B cell (primary cell): Measurements from ENCODE around the gene JCHAIN. TPM values are rescaled to one million over a fixed set of nuclear protein-coding genes. Genes with fewer than 3 reads are reported as not detected.

Source experiments
- ATAC-seq: fragments of 200-7000 bp; cut with Tn5 transposase; one replicate; pipeline ENCODE4 v1.10.0; 2021; ENCODE audit warnings: low read depth, mild to moderate bottlenecking, moderate number of reproducible peaks, moderate library complexity
- CTCF ChIA-PET: fragments of 350-600 bp; sonication (Branson Sonifier 250); formaldehyde crosslinking; loops from one replicate; lab custom pipeline; 2021; ENCODE audit warnings: antibody characterized with exemption, inconsistent platforms; lab: Charles Lee
- POLR2A ChIA-PET: fragments of 350-600 bp; sonication (Branson Sonifier 250); formaldehyde crosslinking; loops from one replicate; lab custom pipeline; 2021; ENCODE audit warnings: antibody characterized with exemption; lab: Charles Lee
- DNase-seq: peaks from one replicate; pipeline ENCODE4 v3.0.0; 2013
- H2AFZ ChIP-seq: 2 replicates; pipeline ENCODE4 v1.6.1; 2012; ENCODE audit warnings: mild to moderate bottlenecking, low read depth, low read length; ENCODE audit not compliant: insufficient read depth, poor library complexity, severe bottlenecking
- H3K27ac ChIP-seq, 2 donors: 1 replicate in 1 of 2; 2 replicates in 1 of 2; pipeline ENCODE4 v1.5.1; 2012 to 2013; ENCODE audit warnings: low read length in 2 of 2, mild to moderate bottlenecking in 2 of 2, moderate library complexity in 1 of 2
- H3K27me3 ChIP-seq, 4 experiments: fragments of 200-600 bp in 1 of 4; sonication (generic) in 1 of 4; replicated peaks in 1 of 4; 1 replicate in 2 of 4; 2 replicates in 2 of 4; pipeline versions ENCODE4 v1.6.1 to v1.7.0; 2013 to 2016; ENCODE audit warnings: low read length in 3 of 4, mild to moderate bottlenecking in 2 of 4, mixed read lengths in 1 of 4, moderate library complexity in 1 of 4; ENCODE audit not compliant: insufficient read depth in 4 of 4, control insufficient read depth in 3 of 4; ENCODE audit errors: control extremely low read depth in 1 of 4
- H3K36me3 ChIP-seq, 2 experiments: replicated peaks in 1 of 2; 1 replicate in 1 of 2; 2 replicates in 1 of 2; pipeline versions ENCODE4 v1.6.1 to v1.7.1; 2013; ENCODE audit warnings: low read length in 1 of 2; ENCODE audit not compliant: insufficient read depth in 2 of 2, control insufficient read depth in 1 of 2; ENCODE audit errors: control extremely low read depth in 1 of 2, extremely low read depth in 1 of 2
- H3K4me1 ChIP-seq, 2 donors: fragments of 200-600 bp in 1 of 2; sonication (generic) in 1 of 2; 1 replicate in 1 of 2; 2 replicates in 1 of 2; pipeline versions ENCODE4 v1.5.1 to v1.6.1; 2013 to 2017; ENCODE audit warnings: low read length in 2 of 2; ENCODE audit not compliant: control insufficient read depth in 2 of 2, insufficient read depth in 2 of 2
- H3K4me2 ChIP-seq: replicated peaks from 2 replicates; pipeline ENCODE3; 2012; ENCODE audit warnings: mild to moderate bottlenecking, low read depth, low read length; ENCODE audit not compliant: poor library complexity, severe bottlenecking
- H3K4me3 ChIP-seq, 5 experiments: fragments of 200-600 bp in 1 of 5; sonication (generic) in 1 of 5; 1 replicate in 3 of 5; 2 replicates in 2 of 5; pipeline versions ENCODE4 v1.5.1 to v1.7.0; 2011 to 2016; ENCODE audit warnings: low read length in 4 of 5, mild to moderate bottlenecking in 4 of 5, low read depth in 2 of 5, control low read depth in 1 of 5, moderate library complexity in 1 of 5; ENCODE audit not compliant: insufficient read depth in 1 of 5; ENCODE audit errors: control extremely low read depth in 1 of 5, extremely low read depth in 1 of 5
- H3K79me2 ChIP-seq: fragments of 200-600 bp; sonication (generic); one replicate; pipeline ENCODE4 v1.6.0; 2016; ENCODE audit warnings: low read length; ENCODE audit not compliant: control insufficient read depth, insufficient read depth
- H3K9ac ChIP-seq: fragments of 200-600 bp; sonication (generic); 2 replicates; pipeline ENCODE4 v1.6.1; 2017; ENCODE audit warnings: mild to moderate bottlenecking, low read length, moderate library complexity
- H3K9me3 ChIP-seq, 3 donors: one replicate each; pipeline versions ENCODE4 v1.6.1 to v1.7.1; 2013; ENCODE audit warnings: low read length in 2 of 3; ENCODE audit not compliant: control insufficient read depth in 2 of 3, insufficient read depth in 1 of 3; ENCODE audit errors: control extremely low read depth in 1 of 3
- H4K20me1 ChIP-seq: 2 replicates; pipeline ENCODE4 v1.6.0; 2012; ENCODE audit warnings: mild to moderate bottlenecking, low read length; ENCODE audit not compliant: insufficient read depth, control insufficient read depth, poor library complexity, severe bottlenecking
- H3K27ac Mint-ChIP-seq: one replicate; pipeline ENCODE4 v1.8.0; 2021; ENCODE audit warnings: mixed read lengths
- H3K27me3 Mint-ChIP-seq: one replicate; pipeline ENCODE4 v1.8.0; 2021; ENCODE audit warnings: mixed read lengths
- H3K4me1 Mint-ChIP-seq: one replicate; pipeline ENCODE4 v1.8.0; 2021; ENCODE audit warnings: mixed read lengths
- H3K4me3 Mint-ChIP-seq: one replicate; pipeline ENCODE4 v1.8.0; 2021; ENCODE audit warnings: mixed read lengths
- H3K9me3 Mint-ChIP-seq: one replicate; pipeline ENCODE4 v1.8.0; 2022; ENCODE audit warnings: mixed read lengths; ENCODE audit not compliant: insufficient read depth
- EZH2 ChIP-seq: IDR thresholded peaks from 2 replicates; pipeline ENCODE4 v1.6.1; 2012; ENCODE audit warnings: borderline replicate concordance, low read depth, mild to moderate bottlenecking, moderate library complexity, low read length; ENCODE audit not compliant: insufficient read depth, poor library complexity, severe bottlenecking
- WGBS: methylation state at CpG from one replicate; pipeline ENCODE4 v1.1.5; 2013; ENCODE audit warnings: missing lambda C conversion rate; ENCODE audit not compliant: insufficient coverage; 5-methylcytosine and 5-hydroxymethylcytosine counted together
- intact Hi-C: fragments of 100-400 bp; cut with micrococcal nuclease; formaldehyde crosslinking; loops from one replicate; pipeline ENCODE4 v1.10.0; 2022
- polyA plus RNA-seq: library from polyadenylated mRNA; depleted of rRNA; stranded (reverse); fragments of >200 nt; gene quantifications from 2 replicates; pipeline ENCODE4 v1.2.3, GENCODE V29; 2012
- total RNA-seq, 2 donors: library from RNA; stranded (reverse); fragments of 120-200 nt in 1 of 2; gene quantifications; 1 replicate in 1 of 2; 2 replicates in 1 of 2; pipeline versions ENCODE4 v1.2.3 to v1.2.4, GENCODE V29; 2013 to 2022
- TF ChIP-seq, protein P1 (sequence below): fragments of 200-600 bp; IDR thresholded peaks from one replicate; pipeline ENCODE4 v1.8.0; 2022; ENCODE audit warnings: antibody characterized with exemption, mild to moderate bottlenecking

The JCHAIN gene
- total and polyA plus RNA-seq, 2 donors (not counting 1 experiment from before 2014, with no cell fraction given), result 90.8 to 441 TPM

DNA sequence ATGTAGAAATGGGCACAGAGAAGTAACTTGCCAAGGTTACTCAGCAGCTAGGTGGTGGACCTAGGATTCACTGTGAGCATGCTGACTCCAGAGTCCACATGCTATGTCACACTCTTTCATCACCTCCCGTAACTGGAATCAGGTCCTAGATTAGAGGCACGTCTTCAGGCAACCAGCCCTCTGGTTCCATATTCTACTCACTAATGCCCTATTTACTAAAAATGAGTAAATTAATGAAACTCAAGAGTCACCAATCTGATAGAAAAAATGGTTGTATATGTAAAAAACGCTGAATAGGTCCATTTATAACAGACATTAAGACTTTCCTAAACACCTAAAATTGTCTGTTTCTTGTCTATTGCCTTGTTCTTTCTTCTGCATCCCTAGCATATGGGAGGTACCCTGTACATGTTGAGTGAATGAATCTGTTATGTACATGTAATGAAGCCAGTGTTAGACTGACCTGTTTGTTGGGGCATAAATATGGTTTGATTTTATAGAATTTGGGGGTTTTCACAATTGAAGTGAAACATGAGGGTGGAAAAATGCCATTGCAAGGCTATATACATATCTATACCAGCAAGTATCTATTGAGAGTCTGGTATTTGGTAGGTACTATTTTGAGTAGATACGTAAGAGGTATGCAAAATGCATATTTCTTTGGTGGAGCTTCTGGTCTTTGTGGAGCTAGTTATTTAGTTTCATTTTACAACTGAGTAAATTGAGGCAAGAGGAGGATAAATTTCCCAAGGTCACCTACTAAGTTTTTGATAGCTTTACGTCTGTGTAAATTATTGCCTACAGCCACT, 48.0 kb upstream of the JCHAIN start:
- peak; percentile 29 for ATAC-seq
- Mint-ChIP-seq H3K9me3 (no peaks in the 10 kb centered on the region), H3K27me3 (no peaks in the 10 kb centered on the region), H3K27ac (peak overlapping the region; percentile 93), H3K4me3 (peak overlapping the region; percentile 83), H3K4me1 (peaks cover 54% of the 10 kb centered on the region)
- Histone ChIP-seq H3K4me2 (peak overlapping the region; percentile 69), H3K36me3 (no peaks in the 10 kb centered on the region), H3K4me3 (peak overlapping the region in 3 of 5 experiments; percentile 3 to 35 (median 15)), H4K20me1 (no peaks in the 10 kb centered on the region), H3K27me3 (no peaks in the 10 kb centered on the region), H3K9ac (peak overlapping the region; percentile 36), H2AFZ (peak overlapping the region; percentile 1), H3K27ac (peak overlapping the region; percentile 65 to 85), H3K9me3 (no peaks in the 10 kb centered on the region), H3K79me2 (peaks cover 85% of the 10 kb centered on the region), H3K4me1 (peaks cover 45 to 48% of the 10 kb centered on the region in 2 donors)
- intact Hi-C loops, result no loop called here
- no CpG with 5 or more reads among the region's 5 CpGs for WGBS
- ChIA-PET CTCF (interaction anchor here (0.9 to 1.6 kb wide), 4 partner anchors 11 to 27 kb away, joined by 3 to 10 read pairs (median 4); no protein-coding TSS in a partner anchor), POLR2A (interaction anchor here (0.6 kb wide), 2 partner anchors 23 to 124 kb away, joined by 5 to 8 read pairs; no protein-coding TSS in a partner anchor)
- DNase-seq, result peak; percentile 25
- no peak for TF ChIP-seq EZH2
- TF ChIP-seq, protein P1, sequence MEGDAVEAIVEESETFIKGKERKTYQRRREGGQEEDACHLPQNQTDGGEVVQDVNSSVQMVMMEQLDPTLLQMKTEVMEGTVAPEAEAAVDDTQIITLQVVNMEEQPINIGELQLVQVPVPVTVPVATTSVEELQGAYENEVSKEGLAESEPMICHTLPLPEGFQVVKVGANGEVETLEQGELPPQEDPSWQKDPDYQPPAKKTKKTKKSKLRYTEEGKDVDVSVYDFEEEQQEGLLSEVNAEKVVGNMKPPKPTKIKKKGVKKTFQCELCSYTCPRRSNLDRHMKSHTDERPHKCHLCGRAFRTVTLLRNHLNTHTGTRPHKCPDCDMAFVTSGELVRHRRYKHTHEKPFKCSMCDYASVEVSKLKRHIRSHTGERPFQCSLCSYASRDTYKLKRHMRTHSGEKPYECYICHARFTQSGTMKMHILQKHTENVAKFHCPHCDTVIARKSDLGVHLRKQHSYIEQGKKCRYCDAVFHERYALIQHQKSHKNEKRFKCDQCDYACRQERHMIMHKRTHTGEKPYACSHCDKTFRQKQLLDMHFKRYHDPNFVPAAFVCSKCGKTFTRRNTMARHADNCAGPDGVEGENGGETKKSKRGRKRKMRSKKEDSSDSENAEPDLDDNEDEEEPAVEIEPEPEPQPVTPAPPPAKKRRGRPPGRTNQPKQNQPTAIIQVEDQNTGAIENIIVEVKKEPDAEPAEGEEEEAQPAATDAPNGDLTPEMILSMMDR, result no peak
